K562 (cell line): ENCODE results near the gene L3MBTL3. TPM values are rescaled to one million over a fixed set of nuclear protein-coding genes. Genes with fewer than 3 reads are reported as not detected.

Experiments
- ATAC-seq: fragments of 200-7000 bp; cut with Tn5 transposase; 3 replicates; pipeline ENCODE4 v1.9.1; 2020; ENCODE audit warnings: moderate library complexity
- BruUV-seq: library from RNA; stranded (reverse); fragments of 400-500 nt; replicated peaks from 2 replicates; lab custom pipeline; 2021; lab: Mats Ljungman, UMichigan
- CTCF ChIA-PET: fragments of 300-600 bp; formaldehyde crosslinking; extraction: SDS; loops from one replicate; lab custom pipeline; 2021; ENCODE audit warnings: low intra/inter-chr PET ratio; lab: Yijun Ruan, JAX
- POLR2A ChIA-PET: fragments of 300-600, 350-650 bp; sonication (Branson Sonifier 250); formaldehyde crosslinking; extraction: SDS; loops from one replicate; lab custom pipeline; 2021; ENCODE audit warnings: antibody characterized with exemption, inconsistent platforms; lab: Yijun Ruan, JAX
- DNase-seq, 4 experiments: peaks; one replicate each; pipeline versions ENCODE4 v3.0.0 to v3.0.0-alpha.2; 2011 to 2018; ENCODE audit warnings: low spot score in 3 of 4, mixed read lengths in 3 of 4; ENCODE audit errors: extremely low read depth in 1 of 4
- FAIRE-seq: peaks from 2 replicates; lab custom pipeline; 2011; peaks lifted over from hg19 to GRCh38; lab: Jason Lieb, UNC
- H2AFZ ChIP-seq: 2 replicates; pipeline ENCODE4 v1.6.0; 2011; ENCODE audit warnings: low read depth, low read length, control low read depth, inconsistent platforms
- H3K27ac ChIP-seq: fragments of 200-600 bp; 3 replicates; pipeline ENCODE4 v1.8.0; 2011; ENCODE audit warnings: low read depth, mild to moderate bottlenecking, control low read depth, inconsistent platforms, low read length, moderate library complexity, mixed read lengths; ENCODE audit errors: extremely low read depth
- H3K27me3 ChIP-seq, 2 experiments: fragments of 300-600 bp in 1 of 2; 2 replicates in 1 of 2; 3 replicates in 1 of 2; pipeline versions ENCODE4 v1.6.0 to v1.8.0; 2011; ENCODE audit warnings: inconsistent platforms in 2 of 2, low read length in 2 of 2, mild to moderate bottlenecking in 1 of 2, mixed read lengths in 1 of 2, moderate library complexity in 1 of 2; ENCODE audit not compliant: control insufficient read depth in 2 of 2, insufficient read depth in 2 of 2
- H3K36me3 ChIP-seq: fragments of 300-600 bp; 3 replicates; pipeline ENCODE4 v1.8.0; 2011; ENCODE audit warnings: mild to moderate bottlenecking, low read length, inconsistent platforms; ENCODE audit not compliant: control insufficient read depth, insufficient read depth
- H3K4me1 ChIP-seq, 2 experiments: fragments of 200-600 bp in 1 of 2; replicated peaks in 1 of 2; 2 replicates in 1 of 2; 3 replicates in 1 of 2; pipeline versions ENCODE4 v1.5.1 to v1.8.0; 2011; ENCODE audit warnings: inconsistent platforms in 2 of 2, low read length in 2 of 2, mild to moderate bottlenecking in 1 of 2, mixed read lengths in 1 of 2, moderate library complexity in 1 of 2; ENCODE audit not compliant: control insufficient read depth in 2 of 2, insufficient read depth in 2 of 2
- H3K4me2 ChIP-seq: 2 replicates; pipeline ENCODE4 v1.6.1; 2011; ENCODE audit warnings: low read length, control low read depth, inconsistent platforms, mixed read lengths; ENCODE audit not compliant: insufficient read depth
- H3K4me3 ChIP-seq: fragments of 200-600 bp; sonication (generic), shearing (Covaris generic); 2 replicates; pipeline ENCODE4 v1.5.1; 2016; ENCODE audit warnings: control low read depth, inconsistent platforms
- H3K79me2 ChIP-seq: fragments of 200-600 bp; 3 replicates; pipeline ENCODE4 v1.8.0; 2011; ENCODE audit warnings: low read length, inconsistent platforms; ENCODE audit not compliant: control insufficient read depth, insufficient read depth
- H3K9ac ChIP-seq, 2 experiments: 2 replicates each; pipeline versions ENCODE4 v1.6.0 to v1.6.1; 2011; ENCODE audit warnings: low read depth in 2 of 2, low read length in 2 of 2, control low read depth in 1 of 2, inconsistent platforms in 1 of 2, mild to moderate bottlenecking in 1 of 2, mixed read lengths in 1 of 2; ENCODE audit not compliant: insufficient read depth in 1 of 2
- H3K9me1 ChIP-seq: one replicate; pipeline ENCODE4 v1.6.0; 2011; ENCODE audit warnings: inconsistent platforms, mild to moderate bottlenecking, low read length, moderate library complexity; ENCODE audit not compliant: control insufficient read depth, insufficient read depth
- H3K9me3 ChIP-seq: replicated peaks from 2 replicates; pipeline ENCODE4 v1.5.1; 2011; ENCODE audit warnings: low read depth, low read length, inconsistent platforms; ENCODE audit not compliant: control insufficient read depth, insufficient read depth
- H4K20me1 ChIP-seq: replicated peaks from 2 replicates; pipeline ENCODE4 v1.6.1; 2011; ENCODE audit warnings: low read length, inconsistent platforms, mixed read lengths; ENCODE audit not compliant: control insufficient read depth, insufficient read depth
- NBN ChIP-seq: fragments of 450-650 bp; IDR thresholded peaks from 2 replicates; pipeline ENCODE4 v1.6.1; 2016; ENCODE audit warnings: low read depth, mild to moderate bottlenecking
- PHB2 ChIP-seq: fragments of 450-650 bp; IDR thresholded peaks from 2 replicates; pipeline ENCODE4 v1.6.1; 2017; ENCODE audit warnings: low read depth
- RCOR1 ChIP-seq, 2 experiments: IDR thresholded peaks; 2 replicates each; pipeline ENCODE4 v1.6.1; 2012; ENCODE audit warnings: low read depth in 2 of 2, low read length in 2 of 2, borderline replicate concordance in 1 of 2, improper control_type of control experiment in 1 of 2
- STAT5B ChIP-seq: fragments of 250-450 bp; sonication (Bioruptor Pico); IDR thresholded peaks from 2 replicates; pipeline ENCODE4 v1.8.0; 2021; ENCODE audit warnings: mild to moderate bottlenecking, inconsistent platforms
- ZNF77 ChIP-seq: fragments of 250-450 bp; sonication (Bioruptor Pico); IDR thresholded peaks from 2 replicates; pipeline ENCODE4 v1.5.0; 2020
- WGBS: fragments of 100-300 bp; shearing (Covaris generic); methylation state at CpG from one replicate; pipeline ENCODE4 v1.1.6; 2016; ENCODE audit warnings: low coverage, mixed read lengths; ENCODE audit not compliant: insufficient coverage; ENCODE audit errors: missing lambda C conversion rate; 5-methylcytosine and 5-hydroxymethylcytosine counted together
- in situ Hi-C: fragments of 300-500 bp; cut with MboI; formaldehyde crosslinking; loops from 4 replicates; pipeline ENCODE4 v1.15.0; 2018; ENCODE audit warnings: inconsistent platforms, mixed read lengths
- intact Hi-C: fragments of 100-400 bp; cut with micrococcal nuclease; formaldehyde crosslinking; loops from 2 replicates; pipeline ENCODE4 v1.14.2; 2022
- polyA plus RNA-seq, 8 experiments: library from polyadenylated mRNA; depleted of rRNA in 4 of 8; stranded (reverse) in 5 of 8; unstranded in 3 of 8; fragments of >200 nt; fragmentation: Nextera tagmentation in 2 of 8; fragmentation: Illumina TruSeq in 1 of 8; extraction: Ambion mirVana in 2 of 8; extraction: Trizol in 1 of 8; gene quantifications; 2 replicates each; pipeline versions ENCODE4 v1.2.1 to v1.2.3, GENCODE V29; 2011 to 2014; ENCODE audit warnings: inconsistent platforms in 1 of 8, missing spikeins in 1 of 8
- total RNA-seq, 7 experiments: library from RNA; depleted of rRNA in 6 of 7; stranded (reverse); fragments of >200 nt in 6 of 7; fragmentation: Illumina TruSeq in 2 of 7; extraction: Trizol in 2 of 7; gene quantifications; 2 replicates each; pipeline versions ENCODE4 v1.2.1 to v1.2.3, GENCODE V29; 2011 to 2021; ENCODE audit warnings: low replicate concordance in 1 of 7
- TF ChIP-seq, protein P1 (sequence below): fragments of 450-650 bp; IDR thresholded peaks from 2 replicates; pipeline ENCODE4 v1.7.1; 2018; ENCODE audit warnings: mild to moderate bottlenecking, low read depth; ENCODE audit not compliant: partially characterized antibody

Gene L3MBTL3
- total and polyA plus RNA-seq, 9 of the 15 experiments (the other 6 are each of a cell fraction or from before 2014, with no cell fraction given): 0.83 to 6.9 (median 5.4) TPM

DNA sequence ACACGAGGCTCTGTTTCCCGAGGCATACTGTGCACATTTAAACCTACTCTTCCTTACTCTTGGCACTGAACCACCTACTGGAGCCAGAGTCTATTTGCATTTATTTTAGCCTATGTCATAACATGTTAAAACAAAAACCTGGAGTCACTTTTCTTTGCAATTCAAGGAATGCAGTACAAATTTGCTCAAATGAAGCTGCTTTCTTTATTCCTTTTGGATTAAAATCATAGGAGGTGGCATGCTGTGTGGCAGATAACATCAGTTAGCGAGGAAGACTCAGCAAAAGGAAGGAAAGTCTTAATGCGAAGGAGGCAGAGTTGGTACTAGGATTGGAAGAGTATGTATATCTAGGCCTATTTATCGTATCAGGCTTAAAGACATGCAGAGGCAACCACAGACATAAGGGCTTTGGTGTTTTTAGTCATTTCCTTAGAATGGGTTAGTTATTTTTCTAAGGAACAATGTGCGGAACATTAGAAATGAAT is 111.4 kb downstream of the L3MBTL3 start (continued):
- TF ChIP-seq, protein P1, sequence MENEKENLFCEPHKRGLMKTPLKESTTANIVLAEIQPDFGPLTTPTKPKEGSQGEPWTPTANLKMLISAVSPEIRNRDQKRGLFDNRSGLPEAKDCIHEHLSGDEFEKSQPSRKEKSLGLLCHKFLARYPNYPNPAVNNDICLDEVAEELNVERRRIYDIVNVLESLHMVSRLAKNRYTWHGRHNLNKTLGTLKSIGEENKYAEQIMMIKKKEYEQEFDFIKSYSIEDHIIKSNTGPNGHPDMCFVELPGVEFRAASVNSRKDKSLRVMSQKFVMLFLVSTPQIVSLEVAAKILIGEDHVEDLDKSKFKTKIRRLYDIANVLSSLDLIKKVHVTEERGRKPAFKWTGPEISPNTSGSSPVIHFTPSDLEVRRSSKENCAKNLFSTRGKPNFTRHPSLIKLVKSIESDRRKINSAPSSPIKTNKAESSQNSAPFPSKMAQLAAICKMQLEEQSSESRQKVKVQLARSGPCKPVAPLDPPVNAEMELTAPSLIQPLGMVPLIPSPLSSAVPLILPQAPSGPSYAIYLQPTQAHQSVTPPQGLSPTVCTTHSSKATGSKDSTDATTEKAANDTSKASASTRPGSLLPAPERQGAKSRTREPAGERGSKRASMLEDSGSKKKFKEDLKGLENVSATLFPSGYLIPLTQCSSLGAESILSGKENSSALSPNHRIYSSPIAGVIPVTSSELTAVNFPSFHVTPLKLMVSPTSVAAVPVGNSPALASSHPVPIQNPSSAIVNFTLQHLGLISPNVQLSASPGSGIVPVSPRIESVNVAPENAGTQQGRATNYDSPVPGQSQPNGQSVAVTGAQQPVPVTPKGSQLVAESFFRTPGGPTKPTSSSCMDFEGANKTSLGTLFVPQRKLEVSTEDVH: no peak
- TF ChIP-seq ZNF77 (CRISPR knock-in tag) (no peak), STAT5B (CRISPR knock-in tag) (no peak), RCOR1 (IDR thresholded peaks at IDR 0.05; ENCODE audit: borderline replicate concordance in 1 of 2, low read depth in 2 of 2, low read length in 2 of 2) (no peak)

DNA sequence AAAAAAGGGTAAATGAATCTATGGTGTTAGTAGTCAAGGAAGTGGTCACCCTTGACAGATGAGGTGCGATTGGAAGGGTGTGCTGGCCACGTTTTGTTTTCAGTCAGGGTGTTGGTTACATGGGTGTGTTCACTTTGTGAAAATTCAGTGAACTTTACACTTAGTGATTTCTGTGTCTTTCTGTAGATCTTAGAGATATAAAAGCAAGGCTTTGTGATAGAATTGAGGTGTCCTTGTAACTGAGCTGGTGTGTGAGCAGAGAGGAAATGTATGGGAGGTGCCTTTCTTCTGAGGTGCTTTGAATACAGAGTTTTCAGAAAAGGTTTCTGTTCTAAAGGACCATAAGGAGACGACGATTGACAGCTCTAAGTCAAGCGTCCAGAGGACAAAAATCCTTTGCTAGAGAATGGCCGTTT is 113.9 kb downstream of the L3MBTL3 start:
- no peak for ATAC-seq
- POLR2A ChIA-PET: no interaction called here
- no peak for FAIRE-seq

More for the DNA sequence above, 113.9 kb downstream of the L3MBTL3 start:
- Histone ChIP-seq H4K20me1 (no peaks in the 10 kb centered on the region), H3K4me2 (no peak overlapping the region), H2AFZ (no peak overlapping the region), H3K9ac (no peak overlapping the region), H3K27me3 (no peaks in the 10 kb centered on the region; a peak in 1 of 5 replicates), H3K9me3 (no peaks in the 10 kb centered on the region), H3K79me2 (no peaks in the 10 kb centered on the region), H3K36me3 (no peaks in the 10 kb centered on the region), H3K9me1 (no peaks in the 10 kb centered on the region), H3K4me1 (no peaks in the 10 kb centered on the region; a peak in 1 of 5 replicates), H3K27ac (no peak overlapping the region), H3K4me3 (no peak overlapping the region)
- no TSS peak for BruUV-seq
- TF ChIP-seq NBN: no peak
- no peak for TF ChIP-seq PHB2
- intact Hi-C loops: no loop called here
- WGBS: 15% methylated on average over 6 of the region's 6 CpGs
- in situ Hi-C loops: no loop called here
- no peak for DNase-seq
- CTCF ChIA-PET: no interaction called here
